B cell (primary cell): ENCODE measurements around the gene SERPINI1. TPM values are rescaled to one million over a fixed set of nuclear protein-coding genes. Genes with fewer than 3 reads are reported as not detected.

ENCODE experiments used
- ATAC-seq: fragments of 200-7000 bp; cut with Tn5 transposase; one replicate; pipeline ENCODE4 v1.10.0; 2021; ENCODE audit warnings: low read depth, mild to moderate bottlenecking, moderate number of reproducible peaks, moderate library complexity
- CTCF ChIA-PET: fragments of 350-600 bp; sonication (Branson Sonifier 250); formaldehyde crosslinking; loops from one replicate; lab custom pipeline; 2021; ENCODE audit warnings: antibody characterized with exemption, inconsistent platforms; lab: Charles Lee
- POLR2A ChIA-PET: fragments of 350-600 bp; sonication (Branson Sonifier 250); formaldehyde crosslinking; loops from one replicate; lab custom pipeline; 2021; ENCODE audit warnings: antibody characterized with exemption; lab: Charles Lee
- DNase-seq: peaks from one replicate; pipeline ENCODE4 v3.0.0; 2013
- H2AFZ ChIP-seq: 2 replicates; pipeline ENCODE4 v1.6.1; 2012; ENCODE audit warnings: mild to moderate bottlenecking, low read depth, low read length; ENCODE audit not compliant: insufficient read depth, poor library complexity, severe bottlenecking
- H3K27ac ChIP-seq, 2 donors: 1 replicate in 1 of 2; 2 replicates in 1 of 2; pipeline ENCODE4 v1.5.1; 2012 to 2013; ENCODE audit warnings: low read length in 2 of 2, mild to moderate bottlenecking in 2 of 2, moderate library complexity in 1 of 2
- H3K27me3 ChIP-seq, 4 experiments: fragments of 200-600 bp in 1 of 4; sonication (generic) in 1 of 4; replicated peaks in 1 of 4; 1 replicate in 2 of 4; 2 replicates in 2 of 4; pipeline versions ENCODE4 v1.6.1 to v1.7.0; 2013 to 2016; ENCODE audit warnings: low read length in 3 of 4, mild to moderate bottlenecking in 2 of 4, mixed read lengths in 1 of 4, moderate library complexity in 1 of 4; ENCODE audit not compliant: insufficient read depth in 4 of 4, control insufficient read depth in 3 of 4; ENCODE audit errors: control extremely low read depth in 1 of 4
- H3K36me3 ChIP-seq, 2 experiments: replicated peaks in 1 of 2; 1 replicate in 1 of 2; 2 replicates in 1 of 2; pipeline versions ENCODE4 v1.6.1 to v1.7.1; 2013; ENCODE audit warnings: low read length in 1 of 2; ENCODE audit not compliant: insufficient read depth in 2 of 2, control insufficient read depth in 1 of 2; ENCODE audit errors: control extremely low read depth in 1 of 2, extremely low read depth in 1 of 2
- H3K4me1 ChIP-seq, 2 donors: fragments of 200-600 bp in 1 of 2; sonication (generic) in 1 of 2; 1 replicate in 1 of 2; 2 replicates in 1 of 2; pipeline versions ENCODE4 v1.5.1 to v1.6.1; 2013 to 2017; ENCODE audit warnings: low read length in 2 of 2; ENCODE audit not compliant: control insufficient read depth in 2 of 2, insufficient read depth in 2 of 2
- H3K4me2 ChIP-seq: replicated peaks from 2 replicates; pipeline ENCODE3; 2012; ENCODE audit warnings: mild to moderate bottlenecking, low read depth, low read length; ENCODE audit not compliant: poor library complexity, severe bottlenecking
- H3K4me3 ChIP-seq, 5 experiments: fragments of 200-600 bp in 1 of 5; sonication (generic) in 1 of 5; 1 replicate in 3 of 5; 2 replicates in 2 of 5; pipeline versions ENCODE4 v1.5.1 to v1.7.0; 2011 to 2016; ENCODE audit warnings: low read length in 4 of 5, mild to moderate bottlenecking in 4 of 5, low read depth in 2 of 5, control low read depth in 1 of 5, moderate library complexity in 1 of 5; ENCODE audit not compliant: insufficient read depth in 1 of 5; ENCODE audit errors: control extremely low read depth in 1 of 5, extremely low read depth in 1 of 5
- H3K79me2 ChIP-seq: fragments of 200-600 bp; sonication (generic); one replicate; pipeline ENCODE4 v1.6.0; 2016; ENCODE audit warnings: low read length; ENCODE audit not compliant: control insufficient read depth, insufficient read depth
- H3K9ac ChIP-seq: fragments of 200-600 bp; sonication (generic); 2 replicates; pipeline ENCODE4 v1.6.1; 2017; ENCODE audit warnings: mild to moderate bottlenecking, low read length, moderate library complexity
- H3K9me3 ChIP-seq, 3 donors: one replicate each; pipeline versions ENCODE4 v1.6.1 to v1.7.1; 2013; ENCODE audit warnings: low read length in 2 of 3; ENCODE audit not compliant: control insufficient read depth in 2 of 3, insufficient read depth in 1 of 3; ENCODE audit errors: control extremely low read depth in 1 of 3
- H4K20me1 ChIP-seq: 2 replicates; pipeline ENCODE4 v1.6.0; 2012; ENCODE audit warnings: mild to moderate bottlenecking, low read length; ENCODE audit not compliant: insufficient read depth, control insufficient read depth, poor library complexity, severe bottlenecking
- H3K27ac Mint-ChIP-seq: one replicate; pipeline ENCODE4 v1.8.0; 2021; ENCODE audit warnings: mixed read lengths
- H3K27me3 Mint-ChIP-seq: one replicate; pipeline ENCODE4 v1.8.0; 2021; ENCODE audit warnings: mixed read lengths
- H3K4me1 Mint-ChIP-seq: one replicate; pipeline ENCODE4 v1.8.0; 2021; ENCODE audit warnings: mixed read lengths
- H3K4me3 Mint-ChIP-seq: one replicate; pipeline ENCODE4 v1.8.0; 2021; ENCODE audit warnings: mixed read lengths
- H3K9me3 Mint-ChIP-seq: one replicate; pipeline ENCODE4 v1.8.0; 2022; ENCODE audit warnings: mixed read lengths; ENCODE audit not compliant: insufficient read depth
- CTCF ChIP-seq: fragments of 200-600 bp; IDR thresholded peaks from one replicate; pipeline ENCODE4 v1.8.0; 2022; ENCODE audit warnings: antibody characterized with exemption, mild to moderate bottlenecking
- EZH2 ChIP-seq: IDR thresholded peaks from 2 replicates; pipeline ENCODE4 v1.6.1; 2012; ENCODE audit warnings: borderline replicate concordance, low read depth, mild to moderate bottlenecking, moderate library complexity, low read length; ENCODE audit not compliant: insufficient read depth, poor library complexity, severe bottlenecking
- WGBS: methylation state at CpG from one replicate; pipeline ENCODE4 v1.1.5; 2013; ENCODE audit warnings: missing lambda C conversion rate; ENCODE audit not compliant: insufficient coverage; 5-methylcytosine and 5-hydroxymethylcytosine counted together
- intact Hi-C: fragments of 100-400 bp; cut with micrococcal nuclease; formaldehyde crosslinking; loops from one replicate; pipeline ENCODE4 v1.10.0; 2022
- polyA plus RNA-seq: library from polyadenylated mRNA; depleted of rRNA; stranded (reverse); fragments of >200 nt; gene quantifications from 2 replicates; pipeline ENCODE4 v1.2.3, GENCODE V29; 2012
- total RNA-seq, 2 donors: library from RNA; stranded (reverse); fragments of 120-200 nt in 1 of 2; gene quantifications; 1 replicate in 1 of 2; 2 replicates in 1 of 2; pipeline versions ENCODE4 v1.2.3 to v1.2.4, GENCODE V29; 2013 to 2022

The SERPINI1 gene
- total and polyA plus RNA-seq, 2 donors (not counting 1 experiment from before 2014, with no cell fraction given): 6.8 to 7.0 TPM

GRCh38 chr3:167854846-167855245 is 119.3 kb downstream of the SERPINI1 start:
- peaks cover 7% of the 10 kb centered on the region for H3K27me3 Mint-ChIP-seq
- intact Hi-C loops: no loop called here

GRCh38 chr3:167855306-167855705 is 119.8 kb downstream of the SERPINI1 start:
- DNase-seq (no peak), ATAC-seq (no peak)
- H3K9me3 Mint-ChIP-seq: no peaks in the 10 kb centered on the region
- Histone ChIP-seq H3K9ac (no peak overlapping the region), H3K79me2 (no peaks in the 10 kb centered on the region), H3K4me2 (no peak overlapping the region), H3K27me3 (no peaks in the 10 kb centered on the region), H3K4me1 (peaks cover 8 to 10% of the 10 kb centered on the region in 2 donors), H3K9me3 (no peaks in the 10 kb centered on the region), H3K4me3 (no peak overlapping the region), H2AFZ (no peak overlapping the region), H3K36me3 (no peaks in the 10 kb centered on the region), H4K20me1 (no peaks in the 10 kb centered on the region), H3K27ac (no peak overlapping the region)
- intact Hi-C loops: no loop called here
- TF ChIP-seq EZH2 (no peak), CTCF (no peak)
- H3K4me3 Mint-ChIP-seq: no peak overlapping the region
- no CpG with 5 or more reads among the region's 1 CpG for WGBS
- peaks cover 4% of the 10 kb centered on the region for H3K27me3 Mint-ChIP-seq
- peaks cover 9% of the 10 kb centered on the region for H3K4me1 Mint-ChIP-seq
- POLR2A ChIA-PET: no interaction called here
- no peak overlapping the region for H3K27ac Mint-ChIP-seq
- CTCF ChIA-PET: no interaction called here

More at GRCh38 chr3:167854846-167855245, 119.3 kb downstream of the SERPINI1 start:
- Histone ChIP-seq H3K4me3 (no peak overlapping the region), H3K27me3 (no peaks in the 10 kb centered on the region), H2AFZ (no peak overlapping the region), H4K20me1 (no peaks in the 10 kb centered on the region), H3K27ac (no peak overlapping the region), H3K4me2 (no peak overlapping the region), H3K4me1 (peaks cover 4 to 6% of the 10 kb centered on the region in 2 donors), H3K9ac (no peak overlapping the region), H3K79me2 (no peaks in the 10 kb centered on the region), H3K36me3 (no peaks in the 10 kb centered on the region), H3K9me3 (no peaks in the 10 kb centered on the region)
- no peak for DNase-seq
- no peak for ATAC-seq
- TF ChIP-seq EZH2 (no peak), CTCF (no peak)
- CTCF ChIA-PET: no interaction called here
- Mint-ChIP-seq H3K9me3 (no peaks in the 10 kb centered on the region), H3K4me3 (no peak overlapping the region), H3K4me1 (peaks cover 4% of the 10 kb centered on the region), H3K27ac (no peak overlapping the region)
- POLR2A ChIA-PET: no interaction called here
